ENCODE data around the gene CNTNAP5.

CNTNAP5 gene

DNA sequence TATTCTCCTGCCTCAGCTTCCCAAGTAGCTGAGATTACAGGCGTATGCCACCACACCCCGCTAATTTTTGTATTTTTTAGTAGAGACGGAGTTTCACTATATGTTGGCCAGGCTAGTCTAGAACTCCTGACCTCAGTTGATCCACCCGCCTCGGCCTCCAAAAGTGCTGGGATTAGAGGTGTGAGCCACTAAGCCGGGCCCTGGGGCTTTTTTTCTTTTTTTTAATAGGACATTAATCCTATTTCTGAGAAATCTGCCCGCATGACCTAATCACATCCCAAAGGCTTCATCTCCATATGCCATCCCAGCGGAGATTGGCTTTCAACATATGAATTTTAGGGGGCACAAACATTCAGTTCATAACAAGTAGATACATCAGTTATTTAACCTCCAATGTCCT, 128.6 kb downstream of the CNTNAP5 start:
- DNase-seq (ENCODE audit: low read depth), result no peak

- DNase-seq (ENCODE audit: low read depth), result no peak
Measured at GRCh38 chr2:124159166-124159565, 134.1 kb downstream of the CNTNAP5 start.

GRCh38 chr2:124161542-124161941, 136.5 kb downstream of the CNTNAP5 start:
- no peak for DNase-seq (ENCODE audit: low read depth)

DNA sequence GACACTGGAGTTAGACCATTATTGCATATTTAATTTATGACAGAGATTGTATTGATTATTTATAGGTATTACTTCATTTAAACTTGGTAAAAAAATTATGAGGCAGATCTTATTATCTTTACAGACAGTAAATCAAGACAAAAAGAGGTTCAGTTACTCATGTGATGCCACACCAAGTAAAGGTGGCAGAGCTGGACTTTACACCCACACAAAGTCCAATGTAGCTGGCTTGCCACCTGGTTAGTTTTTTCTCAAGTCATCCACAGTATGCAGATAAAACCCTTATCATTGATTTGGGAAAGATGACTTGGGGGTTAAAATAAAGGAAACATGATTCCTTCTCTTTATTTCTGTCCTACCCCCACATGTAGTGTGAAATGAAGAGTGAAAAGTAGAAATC, 137.2 kb downstream of the CNTNAP5 start:
- DNase-seq (ENCODE audit: low read depth), result no peak

GRCh38 chr2:124163840-124164239, 138.8 kb downstream of the CNTNAP5 start:
- DNase-seq (ENCODE audit: low read depth), result no peak

GRCh38 chr2:124165698-124166097, 140.6 kb downstream of the CNTNAP5 start:
- no peak for DNase-seq (ENCODE audit: low read depth)

GRCh38 chr2:124171472-124172063, 146.5 kb downstream of the CNTNAP5 start:
- DNase-seq (ENCODE audit: low read depth), result no peak

DNA sequence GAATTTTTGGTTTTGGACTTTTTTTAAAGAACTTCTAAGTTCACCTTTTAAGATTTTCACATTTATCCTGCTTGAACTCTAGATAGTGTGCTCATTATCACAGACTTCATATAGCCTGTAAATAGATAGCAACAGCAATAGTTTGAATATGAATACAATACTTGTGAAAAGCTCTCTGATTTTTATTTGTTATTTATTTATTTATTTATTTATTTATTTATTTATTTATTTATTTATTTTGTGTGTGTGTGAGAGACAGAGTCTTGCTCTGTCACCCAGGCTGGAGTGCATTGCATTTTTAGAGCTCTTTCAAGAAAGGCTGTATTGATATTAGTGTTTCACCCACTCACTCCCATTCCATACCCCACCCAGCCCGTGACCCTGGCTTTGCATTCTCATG, 153.6 kb downstream of the CNTNAP5 start:
- DNase-seq (ENCODE audit: low read depth), result no peak

- DNase-seq (ENCODE audit: low read depth), result no peak
Measured at GRCh38 chr2:124180635-124181034, 155.5 kb downstream of the CNTNAP5 start.

DNA sequence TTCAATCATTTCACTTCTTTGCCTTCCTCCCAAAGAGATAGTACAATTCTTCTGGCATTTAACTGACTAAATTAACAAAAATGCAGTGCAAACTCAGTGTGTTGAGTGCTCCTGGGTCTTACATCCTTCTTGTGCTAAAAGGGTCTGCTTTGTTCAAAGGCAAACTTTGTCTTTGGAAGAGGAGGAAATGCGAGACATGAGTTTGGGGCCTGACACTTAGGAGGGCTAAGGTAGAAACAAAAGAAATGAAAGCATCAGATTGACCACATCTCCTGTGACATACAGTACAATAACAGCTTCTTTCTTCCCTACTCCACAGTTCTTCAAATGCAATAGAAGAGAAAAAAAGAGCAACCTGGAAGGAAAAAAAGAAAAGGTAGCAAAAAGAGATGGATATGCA, 161.7 kb downstream of the CNTNAP5 start:
- no peak for DNase-seq (ENCODE audit: low read depth)

- DNase-seq (ENCODE audit: low read depth), result no peak
Measured at GRCh38 chr2:124187948-124188347, 162.9 kb downstream of the CNTNAP5 start.

- no peak for DNase-seq (ENCODE audit: low read depth)
Measured at GRCh38 chr2:124193706-124194105, 168.6 kb downstream of the CNTNAP5 start.

DNA sequence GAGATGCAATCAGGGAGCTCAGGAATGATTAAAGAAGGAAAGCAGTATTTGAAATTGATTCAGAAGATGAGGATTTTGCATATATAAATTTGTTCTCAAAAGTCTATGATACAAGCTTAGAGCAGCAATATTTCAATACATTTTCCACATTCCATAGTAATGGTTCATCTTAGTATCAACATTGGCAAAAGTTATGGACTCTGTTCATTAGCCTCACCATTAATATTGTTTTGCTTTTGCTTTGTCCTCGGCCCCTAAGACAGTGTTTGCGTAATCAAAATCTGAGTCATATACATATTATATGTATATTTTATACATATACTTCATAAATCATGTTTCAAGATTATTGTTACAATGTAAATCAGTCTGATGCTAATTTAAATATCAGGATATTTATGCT, 176.6 kb downstream of the CNTNAP5 start:
- no peak for DNase-seq (ENCODE audit: low read depth)

DNA sequence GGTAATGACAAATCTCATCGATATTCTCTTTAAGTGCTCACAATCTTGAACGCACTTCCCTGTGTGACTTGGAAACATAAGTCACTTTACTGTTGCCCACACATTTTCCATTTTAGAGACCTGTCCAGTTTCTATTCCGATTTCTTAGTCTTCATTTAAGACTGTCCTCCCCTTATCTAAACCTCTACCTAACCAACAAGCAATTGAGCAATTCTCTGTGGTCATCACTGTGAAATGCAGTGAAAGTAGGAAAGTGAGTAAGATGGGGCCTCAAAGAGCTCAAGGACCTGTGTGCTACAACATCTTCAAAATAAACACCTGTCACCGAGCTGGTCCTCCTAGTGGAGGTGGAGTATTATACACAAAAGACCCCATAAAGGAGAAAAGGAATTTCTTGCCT, 184.4 kb downstream of the CNTNAP5 start:
- no peak for DNase-seq (ENCODE audit: low read depth)

DNA sequence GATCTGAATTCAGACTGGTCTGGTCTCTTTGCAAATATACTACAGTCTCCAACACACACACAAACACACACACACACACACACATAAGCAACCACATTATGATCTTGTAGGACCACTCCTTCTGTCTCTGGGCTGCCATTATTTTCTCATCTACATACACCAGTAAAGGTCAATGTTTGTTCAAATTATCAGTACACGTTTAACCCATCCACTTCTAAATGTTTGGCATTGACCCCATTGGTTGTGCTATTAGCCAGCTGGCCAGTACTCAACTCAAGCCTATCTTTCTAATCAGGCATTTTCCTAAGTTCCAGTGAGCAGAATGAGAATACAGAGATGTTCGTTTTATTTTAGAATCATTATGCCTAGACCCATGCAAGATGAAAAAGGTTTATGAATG, 186.4 kb downstream of the CNTNAP5 start:
- no peak for DNase-seq (ENCODE audit: low read depth)

DNA sequence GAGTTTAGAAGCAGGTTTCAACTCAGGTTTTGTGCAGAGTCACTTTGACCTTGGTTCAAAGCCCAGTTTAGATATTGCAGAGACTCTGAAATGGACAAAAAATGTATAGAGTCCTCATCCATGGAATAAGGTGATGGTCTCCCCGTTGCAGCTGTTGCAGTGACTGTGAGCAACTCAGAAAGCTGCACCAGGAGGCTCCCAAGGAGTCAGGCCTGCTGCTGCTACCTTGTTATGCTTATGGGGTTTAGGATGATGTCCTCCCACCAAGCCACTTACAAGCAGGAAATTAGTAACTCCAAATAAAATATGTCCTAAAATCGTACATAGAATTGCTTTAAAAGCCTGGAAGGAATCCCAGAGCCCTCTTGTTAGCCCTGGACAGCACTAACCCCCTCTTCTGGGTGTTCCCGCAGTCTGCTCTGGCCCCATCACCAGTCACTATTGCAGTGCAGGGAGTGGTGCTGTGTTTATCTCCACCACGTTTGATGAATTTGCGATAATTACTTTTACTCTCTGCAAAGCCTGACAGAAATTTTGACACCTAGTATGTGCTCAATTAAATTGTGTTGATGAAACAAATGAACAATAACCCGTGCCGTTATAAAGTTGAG, 189.0 kb downstream of the CNTNAP5 start:
- no peak for DNase-seq (ENCODE audit: low read depth)

DNA sequence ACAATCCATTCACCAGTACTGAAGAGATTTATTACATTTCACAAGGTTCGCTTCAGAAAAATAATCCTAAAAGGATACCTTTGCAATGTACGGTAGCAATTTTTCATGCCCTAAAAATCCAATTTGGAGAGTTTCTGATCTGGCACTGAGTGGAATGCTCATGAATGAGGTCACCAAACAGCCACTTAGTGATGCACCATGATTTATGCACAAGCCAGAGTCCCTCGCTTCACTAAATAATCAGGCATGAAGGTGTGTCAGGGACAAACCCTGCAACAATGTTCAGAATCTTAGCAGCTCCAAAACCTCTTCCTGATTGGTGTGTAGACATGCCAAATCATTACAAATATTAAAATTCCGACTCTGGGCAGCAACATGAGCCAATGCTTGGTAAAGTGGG, 221.1 kb downstream of the CNTNAP5 start:
- DNase-seq (ENCODE audit: low read depth), result no peak

- DNase-seq (ENCODE audit: low read depth), result no peak
Measured at GRCh38 chr2:124248386-124248785, 223.3 kb downstream of the CNTNAP5 start.

GRCh38 chr2:124250433-124250832, 225.3 kb downstream of the CNTNAP5 start:
- no peak for DNase-seq (ENCODE audit: low read depth)

- DNase-seq (ENCODE audit: low read depth), result no peak
Measured at GRCh38 chr2:124254621-124255020, 229.5 kb downstream of the CNTNAP5 start.

DNA sequence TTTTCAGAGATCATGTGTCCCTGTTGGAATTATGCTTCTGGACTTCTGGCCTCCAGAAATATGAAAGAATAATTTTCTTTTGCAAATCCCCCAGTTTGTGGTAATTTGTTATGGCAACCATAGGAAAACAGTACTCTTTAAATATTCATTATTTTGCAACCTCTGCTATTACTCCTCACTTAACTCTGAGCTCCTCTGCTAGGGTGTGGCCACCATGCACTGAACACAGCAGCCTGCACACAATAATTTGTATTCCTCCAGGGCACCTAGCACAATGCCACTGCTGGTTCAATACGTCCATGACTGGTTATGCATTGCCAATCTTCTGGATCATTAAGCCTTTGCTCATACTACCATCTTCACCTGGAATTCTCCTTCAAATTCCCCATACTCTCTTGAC, 232.0 kb downstream of the CNTNAP5 start:
- DNase-seq (ENCODE audit: low read depth), result no peak

DNA sequence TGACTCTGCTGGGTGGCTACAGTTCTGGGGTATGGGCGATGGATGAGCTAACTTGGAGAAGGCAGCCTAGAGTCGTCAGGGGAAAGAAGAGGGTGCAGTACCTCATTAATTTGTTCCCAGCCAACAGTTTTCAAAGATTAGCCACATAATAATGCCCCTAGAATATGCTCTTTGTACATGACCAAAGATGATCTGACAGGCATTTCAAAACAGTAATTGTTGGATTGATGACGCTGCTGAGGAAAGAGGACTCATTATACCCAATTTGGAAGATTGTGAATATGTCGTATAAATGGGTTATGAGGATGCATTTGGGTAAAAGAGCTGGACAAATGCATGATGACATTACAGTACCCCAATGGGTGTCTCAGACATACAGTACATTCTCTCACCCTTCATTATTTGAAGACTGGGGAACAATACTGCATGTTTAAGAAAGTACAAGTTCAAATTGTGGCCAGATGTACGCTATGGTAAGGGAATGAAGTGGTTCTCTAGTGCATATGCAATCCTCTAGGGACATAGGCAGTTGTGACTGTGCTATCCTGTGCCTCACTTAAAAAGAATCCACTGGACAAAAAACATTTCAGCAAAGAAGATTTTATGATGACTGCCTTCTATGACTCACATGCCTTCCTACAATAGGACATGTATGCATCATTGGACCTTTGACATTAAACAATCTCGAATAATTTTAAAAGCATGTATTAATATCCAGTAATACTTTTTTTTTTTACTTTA, 233.2 kb downstream of the CNTNAP5 start:
- DNase-seq (ENCODE audit: low read depth), result no peak

DNA sequence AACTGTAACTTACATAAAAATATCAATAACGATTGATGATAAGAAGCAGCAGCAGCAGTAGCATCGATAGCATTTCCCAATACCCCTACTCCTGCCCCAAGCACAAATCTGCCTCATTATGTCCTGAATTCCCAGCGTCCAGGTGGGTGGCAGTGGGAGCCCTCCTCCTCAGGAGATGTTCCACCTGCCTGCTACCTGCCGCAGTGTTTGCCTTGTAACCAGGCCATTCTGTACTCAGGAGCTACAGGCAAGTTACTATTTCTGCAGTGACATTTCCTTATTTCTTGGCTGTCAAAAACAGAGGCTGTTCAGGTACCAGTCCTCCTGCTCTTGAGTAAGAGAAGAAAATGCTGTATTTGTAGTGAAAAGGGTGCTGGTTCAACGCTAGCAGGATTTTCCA, 236.4 kb downstream of the CNTNAP5 start:
- DNase-seq (ENCODE audit: low read depth), result no peak

Data from activated gamma-delta T cell treated with anti-CD3 and anti-CD28 coated beads, Interleukin-2, amount 50 U/mL, for 16 hours (primary cell).